K562 (cell line): ENCODE measurements around the gene SLC38A10. TPM values are rescaled to one million over a fixed set of nuclear protein-coding genes. Genes with fewer than 3 reads are reported as not detected.

Experiments used
- ATAC-seq: fragments of 200-7000 bp; cut with Tn5 transposase; 3 replicates; pipeline ENCODE4 v1.9.1; 2020; ENCODE audit warnings: moderate library complexity
- BruUV-seq: library from RNA; stranded (reverse); fragments of 400-500 nt; replicated peaks from 2 replicates; lab custom pipeline; 2021; lab: Mats Ljungman, UMichigan
- CTCF ChIA-PET: fragments of 300-600 bp; formaldehyde crosslinking; extraction: SDS; loops from one replicate; lab custom pipeline; 2021; ENCODE audit warnings: low intra/inter-chr PET ratio; lab: Yijun Ruan, JAX
- POLR2A ChIA-PET: fragments of 300-600, 350-650 bp; sonication (Branson Sonifier 250); formaldehyde crosslinking; extraction: SDS; loops from one replicate; lab custom pipeline; 2021; ENCODE audit warnings: antibody characterized with exemption, inconsistent platforms; lab: Yijun Ruan, JAX
- DNase-seq, 4 experiments: peaks; one replicate each; pipeline versions ENCODE4 v3.0.0 to v3.0.0-alpha.2; 2011 to 2018; ENCODE audit warnings: low spot score in 3 of 4, mixed read lengths in 3 of 4; ENCODE audit errors: extremely low read depth in 1 of 4
- FAIRE-seq: peaks from 2 replicates; lab custom pipeline; 2011; peaks lifted over from hg19 to GRCh38; lab: Jason Lieb, UNC
- H2AFZ ChIP-seq: 2 replicates; pipeline ENCODE4 v1.6.0; 2011; ENCODE audit warnings: low read depth, low read length, control low read depth, inconsistent platforms
- H3K27ac ChIP-seq: fragments of 200-600 bp; 3 replicates; pipeline ENCODE4 v1.8.0; 2011; ENCODE audit warnings: low read depth, mild to moderate bottlenecking, control low read depth, inconsistent platforms, low read length, moderate library complexity, mixed read lengths; ENCODE audit errors: extremely low read depth
- H3K27me3 ChIP-seq, 2 experiments: fragments of 300-600 bp in 1 of 2; 2 replicates in 1 of 2; 3 replicates in 1 of 2; pipeline versions ENCODE4 v1.6.0 to v1.8.0; 2011; ENCODE audit warnings: inconsistent platforms in 2 of 2, low read length in 2 of 2, mild to moderate bottlenecking in 1 of 2, mixed read lengths in 1 of 2, moderate library complexity in 1 of 2; ENCODE audit not compliant: control insufficient read depth in 2 of 2, insufficient read depth in 2 of 2
- H3K36me3 ChIP-seq: fragments of 300-600 bp; 3 replicates; pipeline ENCODE4 v1.8.0; 2011; ENCODE audit warnings: mild to moderate bottlenecking, low read length, inconsistent platforms; ENCODE audit not compliant: control insufficient read depth, insufficient read depth
- H3K4me1 ChIP-seq, 2 experiments: fragments of 200-600 bp in 1 of 2; replicated peaks in 1 of 2; 2 replicates in 1 of 2; 3 replicates in 1 of 2; pipeline versions ENCODE4 v1.5.1 to v1.8.0; 2011; ENCODE audit warnings: inconsistent platforms in 2 of 2, low read length in 2 of 2, mild to moderate bottlenecking in 1 of 2, mixed read lengths in 1 of 2, moderate library complexity in 1 of 2; ENCODE audit not compliant: control insufficient read depth in 2 of 2, insufficient read depth in 2 of 2
- H3K4me2 ChIP-seq: 2 replicates; pipeline ENCODE4 v1.6.1; 2011; ENCODE audit warnings: low read length, control low read depth, inconsistent platforms, mixed read lengths; ENCODE audit not compliant: insufficient read depth
- H3K4me3 ChIP-seq: fragments of 200-600 bp; sonication (generic), shearing (Covaris generic); 2 replicates; pipeline ENCODE4 v1.5.1; 2016; ENCODE audit warnings: control low read depth, inconsistent platforms
- H3K79me2 ChIP-seq: fragments of 200-600 bp; 3 replicates; pipeline ENCODE4 v1.8.0; 2011; ENCODE audit warnings: low read length, inconsistent platforms; ENCODE audit not compliant: control insufficient read depth, insufficient read depth
- H3K9ac ChIP-seq, 2 experiments: 2 replicates each; pipeline versions ENCODE4 v1.6.0 to v1.6.1; 2011; ENCODE audit warnings: low read depth in 2 of 2, low read length in 2 of 2, control low read depth in 1 of 2, inconsistent platforms in 1 of 2, mild to moderate bottlenecking in 1 of 2, mixed read lengths in 1 of 2; ENCODE audit not compliant: insufficient read depth in 1 of 2
- H3K9me1 ChIP-seq: one replicate; pipeline ENCODE4 v1.6.0; 2011; ENCODE audit warnings: inconsistent platforms, mild to moderate bottlenecking, low read length, moderate library complexity; ENCODE audit not compliant: control insufficient read depth, insufficient read depth
- H3K9me3 ChIP-seq: replicated peaks from 2 replicates; pipeline ENCODE4 v1.5.1; 2011; ENCODE audit warnings: low read depth, low read length, inconsistent platforms; ENCODE audit not compliant: control insufficient read depth, insufficient read depth
- H4K20me1 ChIP-seq: replicated peaks from 2 replicates; pipeline ENCODE4 v1.6.1; 2011; ENCODE audit warnings: low read length, inconsistent platforms, mixed read lengths; ENCODE audit not compliant: control insufficient read depth, insufficient read depth
- MCM3 ChIP-seq: fragments of 450-650 bp; IDR thresholded peaks from 2 replicates; pipeline ENCODE4 v1.6.1; 2016
- POLR2G ChIP-seq: fragments of 200-400 bp; formaldehyde crosslinking; IDR thresholded peaks from 2 replicates; pipeline ENCODE4 v1.6.1; 2017; ENCODE audit warnings: low read depth, mild to moderate bottlenecking, antibody characterized with exemption, low read length, moderate library complexity
- RBFOX2 ChIP-seq: fragments of 200-400 bp; formaldehyde crosslinking; IDR thresholded peaks from 2 replicates; pipeline ENCODE4 v1.6.1; 2017; ENCODE audit warnings: low read depth, mild to moderate bottlenecking, low read length, moderate library complexity
- ZNF57 ChIP-seq: fragments of 450-650 bp; formaldehyde crosslinking; IDR thresholded peaks from 2 replicates; pipeline ENCODE4 v1.4.0; 2020; ENCODE audit warnings: mild to moderate bottlenecking, moderate library complexity
- WGBS: fragments of 100-300 bp; shearing (Covaris generic); methylation state at CpG from one replicate; pipeline ENCODE4 v1.1.6; 2016; ENCODE audit warnings: low coverage, mixed read lengths; ENCODE audit not compliant: insufficient coverage; ENCODE audit errors: missing lambda C conversion rate; 5-methylcytosine and 5-hydroxymethylcytosine counted together
- in situ Hi-C: fragments of 300-500 bp; cut with MboI; formaldehyde crosslinking; loops from 4 replicates; pipeline ENCODE4 v1.15.0; 2018; ENCODE audit warnings: inconsistent platforms, mixed read lengths
- intact Hi-C: fragments of 100-400 bp; cut with micrococcal nuclease; formaldehyde crosslinking; loops from 2 replicates; pipeline ENCODE4 v1.14.2; 2022
- polyA plus RNA-seq, 8 experiments: library from polyadenylated mRNA; depleted of rRNA in 4 of 8; stranded (reverse) in 5 of 8; unstranded in 3 of 8; fragments of >200 nt; fragmentation: Nextera tagmentation in 2 of 8; fragmentation: Illumina TruSeq in 1 of 8; extraction: Ambion mirVana in 2 of 8; extraction: Trizol in 1 of 8; gene quantifications; 2 replicates each; pipeline versions ENCODE4 v1.2.1 to v1.2.3, GENCODE V29; 2011 to 2014; ENCODE audit warnings: inconsistent platforms in 1 of 8, missing spikeins in 1 of 8
- total RNA-seq, 7 experiments: library from RNA; depleted of rRNA in 6 of 7; stranded (reverse); fragments of >200 nt in 6 of 7; fragmentation: Illumina TruSeq in 2 of 7; extraction: Trizol in 2 of 7; gene quantifications; 2 replicates each; pipeline versions ENCODE4 v1.2.1 to v1.2.3, GENCODE V29; 2011 to 2021; ENCODE audit warnings: low replicate concordance in 1 of 7
- TF ChIP-seq, protein P1 (sequence below): IDR thresholded peaks from 3 replicates; pipeline ENCODE4 v1.6.1; 2011; ENCODE audit warnings: borderline replicate concordance, mild to moderate bottlenecking, moderate library complexity; ENCODE audit not compliant: insufficient read length; ENCODE audit errors: extremely low read depth
- TF ChIP-seq, protein P2 (sequence below): sonication (generic); formaldehyde crosslinking; IDR thresholded peaks from 2 replicates; pipeline ENCODE4 v1.8.0; 2023; ENCODE audit warnings: mild to moderate bottlenecking, missing genetic modification reagents

Gene SLC38A10
- total and polyA plus RNA-seq, 9 of the 15 experiments (the other 6 are each of a cell fraction or from before 2014, with no cell fraction given): 0.45 to 54.2 (median 13.8) TPM

DNA sequence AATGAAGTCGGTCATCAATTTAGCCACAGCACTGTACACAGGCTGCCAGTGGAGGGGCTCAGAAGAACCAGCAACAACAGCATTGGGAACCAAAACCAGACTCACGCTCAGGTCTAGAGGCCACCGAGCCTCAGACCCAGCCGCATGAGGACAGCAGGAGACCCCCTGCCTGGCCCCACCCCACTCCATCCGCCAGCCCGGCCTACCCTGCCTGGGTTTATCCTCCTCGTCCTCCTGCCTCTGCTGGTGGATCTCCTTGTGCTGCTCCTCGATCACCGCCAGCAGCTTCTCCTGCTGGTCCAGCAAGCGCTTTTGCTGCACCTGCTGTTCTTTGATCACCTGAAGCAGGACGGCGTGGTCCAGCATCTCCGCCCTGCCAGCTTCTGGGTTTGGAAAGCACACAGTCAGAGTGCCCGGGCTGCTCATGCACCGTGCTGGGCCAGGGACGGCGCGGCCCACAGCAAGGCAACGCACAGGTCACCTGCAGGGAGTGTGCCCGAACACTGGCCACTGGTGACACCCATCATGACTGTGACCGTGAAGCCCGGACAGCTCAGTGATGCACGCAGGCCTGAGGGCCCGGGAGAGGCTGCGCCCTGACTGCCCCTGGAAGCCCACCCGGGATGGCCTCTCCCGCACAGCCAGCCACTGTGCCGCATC is 48.3 kb downstream of the SLC38A10 start:
- BruUV-seq: no TSS peak
- DNase-seq (no peak), ATAC-seq (no peak), FAIRE-seq (no peak)
- Histone ChIP-seq H3K9ac (peak overlapping the region in 1 of 2 experiments; percentile 79; a peak in 1 of 4 replicates), H3K4me3 (no peak overlapping the region), H3K27ac (no peak overlapping the region), H3K36me3 (peaks cover 26% of the 10 kb centered on the region; the same call in 1 of the 3 replicates), H2AFZ (no peak overlapping the region), H3K9me1 (no peaks in the 10 kb centered on the region), H3K4me1 (peaks cover 0 to 64% of the 10 kb centered on the region in 2 experiments; a peak in 3 of 5 replicates), H3K79me2 (0 out of 3 replicates have a peak, but pooled peaks cover 1% of the 10 kb centered on the region), H4K20me1 (peaks cover 5% of the 10 kb centered on the region; the same call in 1 of the 2 replicates), H3K4me2 (no peak overlapping the region), H3K27me3 (no peaks in the 10 kb centered on the region), H3K9me3 (no peaks in the 10 kb centered on the region)
- ChIA-PET POLR2A (interaction anchor here (0.6 to 1.1 kb wide), 3 partner anchors 17 to 1820 kb away, joined by 3 to 5 read pairs (median 4); no protein-coding TSS in a partner anchor), CTCF (no interaction called here)
- intact Hi-C loops (no loop called here), in situ Hi-C loops (loop anchor here (5.0 to 25.0 kb wide), 2 partner anchors 110 to 235 kb away; no protein-coding TSS in a partner anchor)
- WGBS: 92% methylated on average over 27 of the region's 28 CpGs
- TF ChIP-seq, protein P1, sequence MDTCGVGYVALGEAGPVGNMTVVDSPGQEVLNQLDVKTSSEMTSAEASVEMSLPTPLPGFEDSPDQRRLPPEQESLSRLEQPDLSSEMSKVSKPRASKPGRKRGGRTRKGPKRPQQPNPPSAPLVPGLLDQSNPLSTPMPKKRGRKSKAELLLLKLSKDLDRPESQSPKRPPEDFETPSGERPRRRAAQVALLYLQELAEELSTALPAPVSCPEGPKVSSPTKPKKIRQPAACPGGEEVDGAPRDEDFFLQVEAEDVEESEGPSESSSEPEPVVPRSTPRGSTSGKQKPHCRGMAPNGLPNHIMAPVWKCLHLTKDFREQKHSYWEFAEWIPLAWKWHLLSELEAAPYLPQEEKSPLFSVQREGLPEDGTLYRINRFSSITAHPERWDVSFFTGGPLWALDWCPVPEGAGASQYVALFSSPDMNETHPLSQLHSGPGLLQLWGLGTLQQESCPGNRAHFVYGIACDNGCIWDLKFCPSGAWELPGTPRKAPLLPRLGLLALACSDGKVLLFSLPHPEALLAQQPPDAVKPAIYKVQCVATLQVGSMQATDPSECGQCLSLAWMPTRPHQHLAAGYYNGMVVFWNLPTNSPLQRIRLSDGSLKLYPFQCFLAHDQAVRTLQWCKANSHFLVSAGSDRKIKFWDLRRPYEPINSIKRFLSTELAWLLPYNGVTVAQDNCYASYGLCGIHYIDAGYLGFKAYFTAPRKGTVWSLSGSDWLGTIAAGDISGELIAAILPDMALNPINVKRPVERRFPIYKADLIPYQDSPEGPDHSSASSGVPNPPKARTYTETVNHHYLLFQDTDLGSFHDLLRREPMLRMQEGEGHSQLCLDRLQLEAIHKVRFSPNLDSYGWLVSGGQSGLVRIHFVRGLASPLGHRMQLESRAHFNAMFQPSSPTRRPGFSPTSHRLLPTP: no peak
- TF ChIP-seq ZNF57 (CRISPR knock-in tag): no peak
- peak; percentile 69 for TF ChIP-seq POLR2G
- TF ChIP-seq, protein P2, sequence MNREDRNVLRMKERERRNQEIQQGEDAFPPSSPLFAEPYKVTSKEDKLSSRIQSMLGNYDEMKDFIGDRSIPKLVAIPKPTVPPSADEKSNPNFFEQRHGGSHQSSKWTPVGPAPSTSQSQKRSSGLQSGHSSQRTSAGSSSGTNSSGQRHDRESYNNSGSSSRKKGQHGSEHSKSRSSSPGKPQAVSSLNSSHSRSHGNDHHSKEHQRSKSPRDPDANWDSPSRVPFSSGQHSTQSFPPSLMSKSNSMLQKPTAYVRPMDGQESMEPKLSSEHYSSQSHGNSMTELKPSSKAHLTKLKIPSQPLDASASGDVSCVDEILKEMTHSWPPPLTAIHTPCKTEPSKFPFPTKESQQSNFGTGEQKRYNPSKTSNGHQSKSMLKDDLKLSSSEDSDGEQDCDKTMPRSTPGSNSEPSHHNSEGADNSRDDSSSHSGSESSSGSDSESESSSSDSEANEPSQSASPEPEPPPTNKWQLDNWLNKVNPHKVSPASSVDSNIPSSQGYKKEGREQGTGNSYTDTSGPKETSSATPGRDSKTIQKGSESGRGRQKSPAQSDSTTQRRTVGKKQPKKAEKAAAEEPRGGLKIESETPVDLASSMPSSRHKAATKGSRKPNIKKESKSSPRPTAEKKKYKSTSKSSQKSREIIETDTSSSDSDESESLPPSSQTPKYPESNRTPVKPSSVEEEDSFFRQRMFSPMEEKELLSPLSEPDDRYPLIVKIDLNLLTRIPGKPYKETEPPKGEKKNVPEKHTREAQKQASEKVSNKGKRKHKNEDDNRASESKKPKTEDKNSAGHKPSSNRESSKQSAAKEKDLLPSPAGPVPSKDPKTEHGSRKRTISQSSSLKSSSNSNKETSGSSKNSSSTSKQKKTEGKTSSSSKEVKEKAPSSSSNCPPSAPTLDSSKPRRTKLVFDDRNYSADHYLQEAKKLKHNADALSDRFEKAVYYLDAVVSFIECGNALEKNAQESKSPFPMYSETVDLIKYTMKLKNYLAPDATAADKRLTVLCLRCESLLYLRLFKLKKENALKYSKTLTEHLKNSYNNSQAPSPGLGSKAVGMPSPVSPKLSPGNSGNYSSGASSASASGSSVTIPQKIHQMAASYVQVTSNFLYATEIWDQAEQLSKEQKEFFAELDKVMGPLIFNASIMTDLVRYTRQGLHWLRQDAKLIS: no peak
- peak; percentile 21; the same call in 1 of the 2 replicates for TF ChIP-seq RBFOX2
- no peak for TF ChIP-seq MCM3
